NCI-H2171 (cell line): ENCODE results near the gene RBM25.
A peak's percentile ranks its signal among the peaks of the same experiment; 100 is the strongest.
"Not testable (repeated sequence)": the region's sequence is repeated elsewhere in the genome, so short reads cannot be mapped to it uniquely, and the experiment has no call there.

Experiments used
- DNase-seq: peaks from one replicate; lab custom pipeline; 2025; lab: John Stamatoyannopoulos, UW

The RBM25 gene

DNA sequence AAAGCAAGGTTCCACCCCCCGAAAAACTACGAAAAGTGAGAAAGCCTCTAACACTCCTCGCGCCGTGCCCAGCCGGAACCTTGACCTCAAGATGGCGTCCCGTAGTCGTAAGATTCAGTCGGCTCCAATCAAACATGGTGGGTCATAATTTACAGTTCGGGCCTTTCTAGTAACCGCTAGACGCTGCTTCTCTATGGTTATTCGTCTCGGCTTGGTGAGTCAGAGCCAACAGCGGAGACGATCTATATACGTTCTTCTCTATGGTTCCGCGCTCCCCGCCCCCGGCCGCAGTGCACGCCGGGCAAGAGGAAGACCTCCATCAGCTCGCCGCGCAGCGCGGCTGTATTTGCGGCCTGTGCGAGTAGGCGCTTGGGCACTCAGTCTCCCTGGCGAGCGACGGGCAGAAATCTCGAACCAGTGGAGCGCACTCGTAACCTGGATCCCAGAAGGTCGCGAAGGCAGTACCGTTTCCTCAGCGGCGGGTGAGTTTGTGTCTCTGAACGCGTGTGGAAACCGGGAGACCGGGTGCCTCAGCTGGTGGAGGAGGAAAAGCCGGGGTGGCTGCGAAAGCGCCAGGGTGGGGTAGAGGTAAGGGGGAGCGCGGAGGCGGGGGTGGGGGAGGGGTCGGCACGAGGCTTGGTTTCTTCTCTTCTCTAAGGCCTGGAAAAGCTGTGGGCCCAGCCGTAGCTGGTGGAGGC lies at the start of gene RBM25:
TSS of gene RBM25 (plus strand) at position 311 of the 698 bp plus-strand sequence. CDS start 13,108 bp downstream, outside the sequence.
- peak; percentile 99 for DNase-seq

DNA sequence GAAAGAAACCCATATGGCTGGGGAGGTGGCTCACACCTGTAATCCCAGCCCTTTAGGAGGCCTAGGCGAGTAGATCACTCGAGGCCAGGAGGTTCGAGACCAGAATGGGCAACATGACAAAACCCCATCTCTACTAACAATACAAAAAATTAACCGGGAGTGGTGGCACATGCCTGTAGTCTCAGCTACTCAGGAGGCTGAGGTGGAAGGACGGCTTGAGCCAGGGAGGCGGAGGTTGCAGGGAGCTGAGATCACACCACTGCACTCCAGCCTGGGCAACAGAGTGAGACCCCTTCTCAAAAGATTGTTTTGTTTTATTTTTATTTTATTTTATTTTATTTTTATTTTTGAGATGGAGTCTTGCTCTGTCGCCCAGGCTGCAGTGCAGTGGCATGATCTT lies 47.1 kb upstream of the RBM25 start:
- not testable (repeated sequence) for DNase-seq

DNA sequence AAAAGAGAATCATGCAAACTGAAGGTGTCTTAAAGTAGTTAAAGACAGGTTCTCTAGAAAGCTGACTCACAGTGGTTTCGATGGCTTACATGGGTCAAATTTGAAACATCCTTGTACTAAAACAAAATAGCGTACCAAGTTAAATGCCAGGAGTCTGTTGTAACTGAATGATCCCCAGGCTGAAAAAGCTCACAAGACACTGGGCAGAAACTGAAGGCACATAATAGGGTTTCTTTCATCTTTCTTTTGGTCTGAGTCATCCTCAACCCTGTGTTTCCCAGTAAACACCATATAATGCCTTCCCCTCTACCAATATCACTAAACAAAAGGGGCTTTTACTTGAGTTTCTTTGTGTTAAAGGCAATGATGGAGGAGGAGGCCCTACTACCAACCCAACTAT lies 44.2 kb upstream of the RBM25 start:
- no peak for DNase-seq

DNA sequence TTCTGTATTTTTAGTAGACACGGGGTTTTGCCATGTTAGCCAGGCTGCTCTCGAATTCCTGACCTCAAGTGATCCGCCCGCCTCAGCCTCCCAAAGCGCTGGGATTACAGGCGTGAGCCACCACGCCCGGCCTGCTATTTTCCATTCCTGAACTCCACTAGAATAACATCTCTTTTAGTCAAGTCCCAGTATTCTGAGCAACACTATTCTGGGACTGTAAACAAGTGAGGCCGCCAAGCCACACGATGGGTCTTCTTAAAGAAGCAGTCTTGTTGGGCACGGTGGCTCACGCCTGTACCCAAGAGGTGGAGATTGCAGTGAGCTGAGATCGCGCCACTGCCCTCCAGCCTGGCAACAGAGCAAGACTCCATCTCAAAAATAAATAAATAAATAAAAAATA lies 42.8 kb upstream of the RBM25 start:
- DNase-seq, result not testable (repeated sequence)

DNA sequence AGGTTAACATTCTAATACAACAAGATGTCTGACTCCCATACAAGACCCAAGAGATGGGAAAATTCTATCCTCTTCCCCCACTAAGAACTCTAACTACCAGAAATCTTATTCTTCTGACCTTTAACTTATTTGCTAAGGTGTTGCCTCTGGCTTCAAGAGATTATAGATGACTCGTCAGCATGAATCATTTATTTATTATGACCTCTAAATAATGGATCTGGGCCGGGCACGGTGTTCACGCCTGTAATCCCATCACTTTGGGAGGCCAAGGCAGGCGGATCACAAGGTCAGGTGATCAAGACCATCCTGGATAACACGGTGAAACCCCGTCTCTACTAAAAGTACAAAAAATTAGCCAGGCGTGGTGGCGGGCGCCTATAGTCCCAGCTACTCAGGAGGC lies 42.3 kb upstream of the RBM25 start:
- DNase-seq, result not testable (repeated sequence)

DNA sequence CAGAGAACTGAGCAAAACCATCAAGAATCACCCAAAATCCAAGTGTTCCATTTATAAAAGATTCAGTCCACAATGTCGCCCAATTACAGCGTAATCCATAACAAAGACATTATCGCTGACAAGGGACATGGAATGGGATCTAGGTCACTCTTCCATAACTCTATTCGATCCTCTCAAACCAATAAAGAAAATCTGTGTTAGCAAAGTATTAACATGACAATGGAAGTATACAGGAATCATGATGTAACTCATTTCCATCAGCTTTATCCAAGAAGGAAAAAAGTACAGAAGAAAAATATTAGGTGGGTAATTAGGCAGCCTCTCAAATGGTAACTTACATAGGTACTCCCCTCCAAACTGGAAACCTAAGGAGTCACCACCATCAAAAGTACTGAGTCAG lies 36.3 kb upstream of the RBM25 start:
- DNase-seq, result no peak

DNA sequence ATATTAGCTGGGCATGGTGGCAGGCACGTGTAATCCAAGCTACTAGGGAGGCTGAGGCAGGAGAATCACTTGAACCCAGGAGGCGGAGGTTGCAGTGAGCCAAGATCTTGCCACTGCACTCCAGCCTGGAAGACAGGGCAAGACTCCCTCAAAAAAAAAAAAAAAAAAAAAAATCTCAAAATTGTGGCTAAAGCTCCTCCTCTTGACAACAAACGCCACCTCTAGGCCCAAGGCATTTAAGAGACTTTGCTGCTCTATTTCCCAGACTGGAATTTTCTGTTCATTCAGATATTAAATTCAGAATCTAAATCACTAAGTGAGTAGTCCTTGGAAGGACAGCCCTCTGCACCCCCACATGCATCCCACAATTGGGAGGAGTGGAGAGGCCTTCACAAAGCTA lies 32.8 kb upstream of the RBM25 start:
- no peak for DNase-seq

DNA sequence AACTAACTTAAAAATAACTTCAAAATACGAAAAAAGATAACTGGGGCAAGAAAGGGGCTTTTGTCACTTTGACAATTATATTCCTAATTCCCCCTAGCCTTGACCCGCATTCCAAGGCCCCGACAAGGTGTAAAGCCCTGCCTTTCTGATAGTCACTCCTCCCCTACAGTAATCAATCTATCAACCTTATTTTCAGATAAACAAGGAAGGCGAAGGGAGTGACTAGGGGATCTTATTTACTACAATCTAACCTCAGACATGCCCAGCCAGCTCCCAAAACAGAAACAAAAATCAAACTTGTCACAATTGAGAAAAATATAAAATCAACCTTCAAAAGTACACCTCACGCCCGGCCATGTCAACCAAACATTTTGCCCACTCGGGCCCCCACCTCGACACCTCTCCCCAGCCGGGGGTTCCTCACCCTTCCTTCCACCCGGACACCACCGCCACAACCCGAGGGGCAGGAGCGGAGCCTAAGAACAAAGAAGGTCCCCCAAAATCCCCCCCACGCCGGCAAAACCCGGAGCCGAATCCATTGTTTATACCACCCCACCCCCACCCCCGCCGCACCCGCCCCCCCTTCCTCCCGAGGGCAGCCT lies 32.0 kb upstream of the RBM25 start:
- no peak for DNase-seq

DNA sequence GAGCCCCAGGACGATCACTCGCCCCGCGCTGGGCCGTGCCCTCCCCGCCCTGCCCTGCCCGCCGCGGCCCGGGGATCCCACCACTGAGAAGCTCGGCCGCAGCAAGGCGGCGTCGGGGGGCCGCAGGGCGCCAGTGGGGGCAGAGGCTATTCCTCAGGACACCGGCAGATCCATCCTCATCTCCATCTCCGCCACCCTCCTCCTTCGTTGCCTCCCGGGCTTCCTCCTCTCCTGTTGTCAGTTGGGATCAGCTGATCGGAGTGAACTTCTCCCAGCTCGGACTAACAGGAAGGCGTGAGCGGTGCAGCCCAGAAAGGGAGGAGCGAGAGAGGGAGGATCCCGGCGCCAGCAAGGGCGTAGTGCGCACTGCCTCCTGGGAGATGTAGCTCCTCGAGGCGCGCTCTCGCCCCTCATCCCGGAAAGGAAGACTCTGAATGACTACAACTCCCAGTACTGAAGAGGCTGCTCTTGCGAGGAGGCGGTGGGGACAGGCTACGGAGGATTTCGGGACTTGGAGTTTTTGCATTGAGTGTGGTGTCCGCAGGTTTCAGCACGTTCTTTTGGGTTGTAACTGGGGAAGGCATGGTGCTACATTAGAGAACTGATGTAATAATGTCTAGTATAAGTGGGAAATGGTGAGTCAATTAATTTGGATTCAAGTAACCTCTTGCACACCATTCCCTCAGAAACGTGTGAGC lies 31.3 kb upstream of the RBM25 start, which contains the start of gene ZFYVE1:
TSS of gene ZFYVE1 (minus strand) at position 262 of the 698 bp plus-strand sequence. CDS start 2,598 bp downstream, outside the sequence.
- DNase-seq, result peak; percentile 99

DNA sequence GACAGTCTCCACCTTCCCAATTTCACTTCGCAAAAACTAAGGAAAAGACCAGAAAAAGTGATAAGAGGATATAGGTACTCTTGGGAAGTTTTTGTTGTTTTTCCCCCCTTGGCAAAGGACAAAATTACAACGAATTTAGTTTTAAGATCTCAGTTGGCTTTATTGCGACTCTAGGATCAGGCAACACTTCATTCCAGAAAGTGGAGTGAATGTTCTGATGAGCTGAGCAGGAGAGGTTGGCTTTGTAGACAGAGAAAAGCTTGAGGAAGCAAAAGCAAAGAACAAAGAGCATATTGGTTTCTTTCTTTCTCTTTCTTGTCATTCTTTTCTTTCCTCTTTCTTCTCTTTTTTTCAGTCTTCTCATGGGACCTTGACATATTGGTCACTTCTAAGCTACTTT lies 30.8 kb upstream of the RBM25 start:
- DNase-seq, result no peak

DNA sequence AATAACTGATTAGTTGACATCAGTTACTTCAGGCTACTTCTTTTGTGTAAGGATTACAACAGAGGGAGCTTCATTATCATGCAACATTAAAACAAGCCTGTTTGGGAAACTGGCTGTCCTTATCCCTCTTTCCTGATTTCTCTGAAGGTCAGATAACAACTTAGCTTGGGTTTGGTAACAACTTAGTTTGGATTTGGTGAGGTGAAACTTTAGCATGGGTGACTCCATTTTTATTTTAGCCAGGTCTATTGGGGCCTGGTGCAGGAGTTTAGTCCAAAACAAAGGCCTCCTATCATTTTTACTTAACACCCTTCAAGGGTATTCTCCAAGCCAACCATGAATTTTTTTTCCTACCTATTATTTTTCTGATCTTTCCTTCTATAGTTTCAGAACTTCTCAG lies 30.4 kb upstream of the RBM25 start:
- no peak for DNase-seq

DNA sequence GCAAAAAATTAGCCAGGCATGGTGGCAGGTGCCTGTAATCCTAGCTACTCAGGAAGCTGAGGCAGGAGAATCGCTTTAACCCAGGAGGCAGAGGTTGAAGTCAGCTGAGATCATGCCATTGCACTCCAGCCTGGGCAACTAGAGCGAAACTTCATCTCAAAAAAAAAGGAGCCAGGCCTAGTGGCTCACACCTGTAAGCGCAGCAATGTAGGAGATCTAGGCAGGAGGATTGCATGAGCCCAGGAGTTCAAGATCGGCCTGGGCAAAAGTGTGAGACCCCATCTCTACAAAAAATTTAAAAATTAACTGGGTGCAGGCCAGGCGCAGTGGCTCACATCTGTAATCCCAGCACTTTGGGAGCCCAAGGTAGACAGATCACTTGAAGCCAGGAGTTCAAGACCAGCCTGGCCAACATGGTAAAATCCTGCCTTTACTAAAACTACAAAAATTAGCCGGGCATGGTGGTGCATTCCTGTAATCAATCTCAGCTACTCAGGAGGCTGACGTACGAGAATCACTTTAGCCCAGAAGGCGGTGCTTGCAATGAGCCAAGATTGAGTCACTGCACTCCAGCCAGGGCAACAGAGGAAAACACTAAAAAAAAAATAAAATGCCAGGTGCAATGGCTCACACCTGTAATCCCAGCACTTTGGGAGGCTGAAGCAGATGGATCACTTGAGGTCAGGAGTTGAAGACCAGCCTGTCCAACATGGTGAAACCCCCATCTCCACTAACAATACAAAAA lies 21.5 kb upstream of the RBM25 start:
- not testable (repeated sequence) for DNase-seq

DNA sequence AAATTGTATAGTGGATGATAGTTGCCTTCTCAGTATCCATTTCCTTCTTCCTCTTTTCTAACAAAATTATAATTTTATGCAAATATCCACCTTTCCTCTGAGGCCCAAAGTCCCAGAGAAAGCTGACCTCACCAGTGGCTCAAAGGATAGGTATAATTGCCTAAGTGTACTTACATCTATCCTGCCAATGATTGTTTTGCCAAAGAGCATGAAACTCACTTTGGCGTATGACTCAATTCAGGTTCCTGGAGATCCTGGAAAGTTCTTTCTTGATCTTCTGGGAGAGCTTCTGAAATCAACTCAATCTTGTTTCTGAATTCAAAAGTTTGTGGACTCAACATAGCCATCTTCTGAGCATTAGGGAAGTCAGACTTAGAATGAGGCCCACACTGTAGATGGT lies 10.5 kb upstream of the RBM25 start:
- DNase-seq, result no peak

DNA sequence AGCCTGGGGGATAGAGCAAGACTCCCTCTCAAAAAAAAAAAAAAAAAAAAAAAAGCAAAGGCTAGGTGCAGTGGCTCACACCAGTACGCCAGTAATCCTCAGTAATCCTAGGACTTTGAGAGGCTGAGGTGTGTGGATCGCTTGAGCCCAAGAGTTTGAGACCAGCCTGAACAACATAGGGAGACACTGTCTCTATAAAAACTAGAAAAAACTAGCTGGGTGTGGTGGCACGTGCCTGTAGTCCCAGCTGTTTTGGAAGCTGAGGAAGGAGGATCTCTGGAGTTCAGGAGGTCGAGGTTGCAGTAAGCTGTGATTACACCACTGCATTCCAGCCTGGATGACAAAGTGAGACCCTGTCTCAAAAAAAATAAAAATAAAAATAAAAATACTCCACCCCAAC lies 8.9 kb upstream of the RBM25 start:
- no peak for DNase-seq

DNA sequence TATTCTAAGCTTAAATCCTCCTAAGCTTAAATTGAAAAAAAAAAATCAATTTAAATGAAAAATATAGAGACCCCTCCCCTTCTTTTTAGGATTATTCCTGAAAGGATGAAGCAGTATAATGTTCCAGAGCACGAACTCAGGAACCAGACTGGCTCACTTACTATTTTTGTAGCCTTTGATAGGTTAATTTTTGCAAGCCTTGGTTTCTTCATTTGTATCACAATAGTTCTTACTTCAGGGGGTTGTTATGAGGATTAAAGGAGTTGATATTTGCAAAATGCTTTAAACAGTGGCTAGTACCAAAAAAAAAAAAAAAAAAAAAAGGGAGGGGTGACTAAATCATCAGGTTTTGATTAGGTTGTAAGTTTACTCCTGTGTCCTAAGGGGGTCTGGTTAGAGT lies 3.1 kb upstream of the RBM25 start:
- no peak for DNase-seq

DNA sequence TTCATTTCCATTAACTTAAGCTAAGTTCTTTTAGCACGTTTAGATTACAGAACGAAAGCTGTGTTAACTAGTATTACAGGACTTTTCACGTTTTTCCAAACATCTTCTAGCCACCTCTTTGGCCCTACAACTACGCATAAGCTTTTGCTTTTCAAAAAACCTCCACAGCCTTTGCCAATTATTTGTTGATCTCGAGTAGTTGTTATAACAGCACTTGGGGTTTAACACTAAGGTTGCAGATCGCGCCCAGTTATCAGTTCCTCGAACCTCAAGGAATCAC lies 450 bp upstream of the RBM25 start:
- DNase-seq, result no peak

DNA sequence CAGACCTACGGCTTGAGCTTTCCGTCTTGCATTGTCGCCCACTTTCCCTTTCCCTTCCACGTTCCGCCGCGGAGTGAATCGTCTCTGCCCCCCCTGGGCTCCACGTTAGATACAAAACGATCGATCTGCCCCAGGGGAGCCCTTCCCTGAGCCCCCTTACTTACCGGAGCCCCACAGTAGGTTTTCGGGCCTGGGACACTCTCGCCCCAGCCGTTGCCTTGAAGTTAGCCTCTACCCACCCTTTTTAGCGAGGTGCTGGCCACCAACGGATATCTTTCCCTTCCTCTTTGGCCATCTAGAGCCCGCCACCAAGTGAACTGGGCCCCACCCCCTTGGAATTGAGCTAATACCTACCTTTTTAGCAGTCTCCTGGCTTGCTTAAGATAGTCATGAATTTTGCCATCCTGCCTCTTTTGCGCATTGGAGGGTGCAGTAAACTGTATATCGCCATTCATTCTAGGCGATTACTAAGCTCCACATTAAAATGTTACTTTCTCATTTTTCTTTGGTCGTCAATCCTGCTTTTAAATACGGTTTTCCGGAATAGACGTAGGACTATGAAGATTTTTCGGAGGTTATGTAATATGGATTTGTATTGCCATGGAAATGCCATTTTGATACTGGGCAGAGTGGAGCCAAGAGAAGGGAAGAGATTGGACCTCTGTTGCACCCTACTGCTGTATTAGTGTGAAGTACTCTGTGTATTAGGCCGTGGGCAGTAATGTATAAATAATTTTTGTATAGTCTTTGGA lies 764 bp downstream of the RBM25 start:
- peak; percentile 22 for DNase-seq

DNA sequence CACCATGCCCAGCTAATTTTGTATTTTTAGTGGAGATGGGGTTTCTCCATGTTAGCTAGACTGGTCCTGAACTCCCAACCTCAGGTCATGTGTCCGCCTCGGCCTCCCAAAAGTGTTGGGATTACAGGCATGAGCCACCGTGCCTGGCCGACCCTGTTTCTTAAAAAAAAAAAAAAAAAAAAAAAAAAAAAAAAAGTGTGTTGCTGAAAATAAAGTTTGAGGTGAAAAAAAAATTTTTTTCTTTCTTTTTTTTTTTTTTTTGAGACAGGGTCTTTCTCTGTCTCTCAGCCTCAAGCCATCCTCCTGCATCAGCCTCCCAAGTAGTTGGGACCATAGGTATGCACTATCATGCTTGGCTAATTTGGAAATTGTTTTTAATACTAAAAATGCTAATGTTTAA lies 11.3 kb downstream of the RBM25 start:
- no peak for DNase-seq

DNA sequence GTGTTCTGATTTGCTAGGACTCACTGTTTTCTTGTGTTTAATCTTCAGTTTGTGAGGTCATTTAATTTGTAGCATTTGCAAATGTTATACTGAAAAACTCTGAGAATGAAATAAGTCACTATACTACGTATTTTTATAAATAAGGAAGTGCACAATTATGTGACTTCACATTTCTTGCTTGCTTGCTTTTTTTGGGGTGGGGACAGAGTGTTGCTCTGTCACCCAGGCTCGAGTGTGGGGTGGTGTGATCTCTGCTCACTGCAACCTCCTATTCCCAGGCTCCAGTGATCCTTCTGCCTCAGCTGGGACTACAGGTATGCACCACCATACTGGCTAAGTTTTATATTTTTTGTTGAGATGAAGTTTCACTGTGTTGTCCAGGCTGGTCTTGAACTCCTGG lies 32.7 kb downstream of the RBM25 start:
- DNase-seq, result no peak

DNA sequence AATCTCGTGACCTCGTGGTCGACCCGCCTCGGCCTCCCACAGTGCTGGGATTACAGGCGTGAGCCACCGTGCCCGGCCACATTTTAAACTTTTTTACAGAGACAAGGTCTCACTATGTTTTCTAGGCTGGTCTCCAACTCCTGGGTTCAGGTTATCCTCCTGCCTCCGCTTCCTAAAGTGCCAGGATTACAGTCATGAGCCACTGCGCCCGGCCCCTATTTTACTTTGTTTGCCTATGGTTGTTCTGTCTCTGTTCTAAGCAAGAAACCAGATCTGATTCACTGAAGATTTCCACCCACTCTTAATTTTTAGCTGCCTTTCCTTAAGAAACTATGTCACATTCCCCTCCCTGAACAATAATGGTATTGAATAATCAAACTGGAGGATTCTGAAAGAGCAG lies 39.1 kb downstream of the RBM25 start:
- no peak for DNase-seq

DNA sequence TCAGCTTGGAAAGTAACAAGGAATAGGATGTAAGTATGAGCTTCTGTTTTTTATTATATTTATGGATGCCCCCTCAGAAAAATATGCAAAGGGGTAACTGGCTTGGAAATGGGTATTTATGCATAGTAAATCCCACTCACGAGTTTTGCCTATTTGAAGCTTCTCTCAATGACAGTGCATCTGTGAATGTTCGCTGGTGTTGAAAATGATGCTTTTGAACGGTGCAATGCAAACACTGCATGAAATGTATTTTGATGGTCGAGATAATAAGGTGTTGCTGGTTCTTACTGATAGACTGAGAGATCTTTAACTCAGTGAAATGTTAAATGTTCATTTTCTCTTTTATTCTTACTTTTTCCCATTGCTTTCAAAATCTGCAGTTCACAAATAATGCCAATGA lies 42.0 kb downstream of the RBM25 start:
- DNase-seq, result no peak
